GM12872 (cell line): Measurements from ENCODE around the gene TATDN2.

Experiments used
- CTCF ChIP-seq: IDR thresholded peaks from 3 replicates; pipeline ENCODE4 v1.5.1; 2011; ENCODE audit warnings: low read depth, mild to moderate bottlenecking, low read length, moderate library complexity; ENCODE audit not compliant: insufficient read depth

Gene TATDN2

GRCh38 chr3:10303105-10303504 lies 54.8 kb downstream of the TATDN2 start:
- TF ChIP-seq CTCF: no peak

- no peak for TF ChIP-seq CTCF
Measured at GRCh38 chr3:10303785-10304184, 55.5 kb downstream of the TATDN2 start.

GRCh38 chr3:10304905-10305304 lies 56.6 kb downstream of the TATDN2 start:
- no peak for TF ChIP-seq CTCF

- TF ChIP-seq CTCF: no peak
Measured at GRCh38 chr3:10305331-10305902, 57.2 kb downstream of the TATDN2 start.

GRCh38 chr3:10306156-10306555 lies 57.9 kb downstream of the TATDN2 start:
- no peak for TF ChIP-seq CTCF

GRCh38 chr3:10308678-10309077 lies 60.4 kb downstream of the TATDN2 start:
- no peak for TF ChIP-seq CTCF

GRCh38 chr3:10309736-10310135 lies 61.5 kb downstream of the TATDN2 start:
- TF ChIP-seq CTCF: no peak
